HG03108 (cell line): ENCODE results near the gene CPVL.

Experiments
- ATAC-seq: cut with Tn5 transposase; IDR thresholded peaks from one replicate; pipeline ENCODE4 v1.9.1; 2021; ENCODE audit warnings: moderate library complexity; ENCODE audit not compliant: unreplicated experiment

Gene CPVL

GRCh38 chr7:28954471-28954870 lies 191.9 kb downstream of the CPVL start:
- no peak for ATAC-seq

DNA sequence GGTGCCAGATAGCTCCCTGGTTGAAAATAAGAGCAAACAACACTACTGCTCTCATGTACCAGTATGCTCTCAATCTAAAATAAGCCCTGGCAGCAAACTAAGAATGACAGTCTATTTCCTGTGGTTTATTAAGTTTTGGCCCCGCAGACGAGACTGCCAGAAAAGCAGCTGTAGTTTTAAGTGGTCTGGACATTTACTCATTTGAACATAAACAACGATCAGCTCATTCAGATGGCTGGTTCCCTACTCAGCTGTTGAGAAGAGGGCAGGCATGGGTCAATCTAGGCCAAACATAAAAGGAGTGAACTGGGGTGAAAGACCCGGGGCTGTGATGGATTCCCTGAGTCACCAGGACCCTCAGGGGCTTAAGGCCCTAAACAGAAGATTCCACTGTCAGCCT lies 192.7 kb downstream of the CPVL start:
- no peak for ATAC-seq
